Measurements from ENCODE around the gene RRP1. TPM values are rescaled to one million over a fixed set of nuclear protein-coding genes. Genes with fewer than 3 reads are reported as not detected.
A peak's percentile ranks its signal among the peaks of the same experiment; 100 is the strongest.

Gene RRP1
- total and polyA plus RNA-seq, 9 of the 15 experiments (the other 6 are each of a cell fraction or from before 2014, with no cell fraction given) = 0.89 to 105 (median 51.6) TPM

GRCh38 chr21:43793243-43793642 lies 3.9 kb downstream of the RRP1 start:
- BruUV-seq (replicated peaks) = no TSS peak
- peak; percentile 46 for TF ChIP-seq RBFOX2 (IDR thresholded peaks at IDR 0.05; ENCODE audit: low read depth, low read length)
- TF ChIP-seq ATF2 (CRISPR knock-in tag; IDR thresholded peaks at IDR 0.05) = no peak
- no peak overlapping the region for H3K4me2 ChIP-seq (ENCODE audit: insufficient read depth, low read length)
- WGBS (ENCODE audit: insufficient coverage, low coverage, missing lambda C conversion rate) = 97% methylated on average over 16 of the region's 16 CpGs
- H3K4me3 ChIP-seq = no peak overlapping the region
- H3K4me1 ChIP-seq (replicated peaks in 1 of 2; ENCODE audit: control insufficient read depth in 2 of 2, insufficient read depth in 2 of 2, low read length in 2 of 2) = peaks cover 10 to 36% of the 10 kb centered on the region in 2 experiments; a peak in 3 of 5 replicates
- no peak overlapping the region for H2AFZ ChIP-seq (ENCODE audit: low read depth, low read length)
- ChIA-PET CTCF (ENCODE audit: low intra/inter-chr PET ratio) (no interaction called here), POLR2A (interaction anchor here (1.2 to 1.4 kb wide), 3 partner anchors 10 to 107 kb away, joined by 4 to 6 read pairs (median 5); no protein-coding TSS in a partner anchor)
- DNase-seq (ENCODE audit: extremely low read depth in 1 of 4, low spot score in 3 of 4) (no peak), FAIRE-seq (no peak), ATAC-seq (no peak)
- H3K27me3 ChIP-seq (ENCODE audit: control insufficient read depth in 2 of 2, insufficient read depth in 2 of 2, low read length in 2 of 2) = no peaks in the 10 kb centered on the region
- intact Hi-C loops (cut with micrococcal nuclease) (no loop called here), in situ Hi-C loops (cut with MboI) (loop anchor here (25.0 kb wide), 1 partner anchor 344 kb away; the partner anchor contains the start of gene GATD3)
- H3K79me2 ChIP-seq (ENCODE audit: control insufficient read depth, insufficient read depth, low read length) = peaks cover 70% of the 10 kb centered on the region
- H3K9me3 ChIP-seq (replicated peaks; ENCODE audit: control insufficient read depth, insufficient read depth, low read depth, low read length) = no peaks in the 10 kb centered on the region
- H4K20me1 ChIP-seq (replicated peaks; ENCODE audit: control insufficient read depth, insufficient read depth, low read length) = peaks cover 17% of the 10 kb centered on the region; the same call in 1 of the 2 replicates
- peaks cover 12% of the 10 kb centered on the region for H3K9me1 ChIP-seq (ENCODE audit: control insufficient read depth, insufficient read depth, low read length)
- H3K9ac ChIP-seq (ENCODE audit: insufficient read depth in 1 of 2, low read depth in 2 of 2, low read length in 2 of 2) = no peak overlapping the region
- peaks cover 80% of the 10 kb centered on the region for H3K36me3 ChIP-seq (ENCODE audit: control insufficient read depth, insufficient read depth, low read length)
- no peak overlapping the region for H3K27ac ChIP-seq (ENCODE audit: extremely low read depth, low read depth, low read length)

GRCh38 chr21:43794311-43794710 lies 4.9 kb downstream of the RRP1 start:
- H4K20me1 ChIP-seq (replicated peaks; ENCODE audit: control insufficient read depth, insufficient read depth, low read length) = peaks cover 17% of the 10 kb centered on the region; the same call in 1 of the 2 replicates
- H3K79me2 ChIP-seq (ENCODE audit: control insufficient read depth, insufficient read depth, low read length) = peaks cover 70% of the 10 kb centered on the region
- no peak for DNase-seq (ENCODE audit: extremely low read depth in 1 of 4, low spot score in 3 of 4)
- TF ChIP-seq MAX (CRISPR knock-in tag; IDR thresholded peaks at IDR 0.05) (0 out of 2 replicates have a peak, but pooled peaks have one; percentile 2), RBFOX2 (IDR thresholded peaks at IDR 0.05; ENCODE audit: low read depth, low read length) (peak; percentile 69; the same call in 1 of the 2 replicates), CHAMP1 (IDR thresholded peaks at IDR 0.05) (no peak)
- H3K27me3 ChIP-seq (ENCODE audit: control insufficient read depth in 2 of 2, insufficient read depth in 2 of 2, low read length in 2 of 2) = no peaks in the 10 kb centered on the region
- H3K4me2 ChIP-seq (ENCODE audit: insufficient read depth, low read length) = no peak overlapping the region
- intact Hi-C loops (cut with micrococcal nuclease) (no loop called here), in situ Hi-C loops (cut with MboI) (loop anchor here (25.0 kb wide), 1 partner anchor 343 kb away; the partner anchor contains the start of gene GATD3)
- H3K27ac ChIP-seq (ENCODE audit: extremely low read depth, low read depth, low read length) = no peak overlapping the region
- no peak for ATAC-seq
- peaks cover 12% of the 10 kb centered on the region for H3K9me1 ChIP-seq (ENCODE audit: control insufficient read depth, insufficient read depth, low read length)
- no TSS peak for BruUV-seq (replicated peaks)
- H3K4me3 ChIP-seq = no peak overlapping the region
- peak overlapping the region in 1 of 2 experiments; percentile 53; a peak in 1 of 4 replicates for H3K9ac ChIP-seq (ENCODE audit: insufficient read depth in 1 of 2, low read depth in 2 of 2, low read length in 2 of 2)
- no peak overlapping the region for H2AFZ ChIP-seq (ENCODE audit: low read depth, low read length)
- ChIA-PET CTCF (ENCODE audit: low intra/inter-chr PET ratio) (no interaction called here), POLR2A (interaction anchor here (0.7 to 1.4 kb wide), 5 partner anchors 9 to 63 kb away, joined by 3 to 6 read pairs (median 4); no protein-coding TSS in a partner anchor)
- no peaks in the 10 kb centered on the region for H3K9me3 ChIP-seq (replicated peaks; ENCODE audit: control insufficient read depth, insufficient read depth, low read depth, low read length)
- peaks cover 91% of the 10 kb centered on the region for H3K36me3 ChIP-seq (ENCODE audit: control insufficient read depth, insufficient read depth, low read length)
- peaks cover 10 to 26% of the 10 kb centered on the region in 2 experiments; a peak in 3 of 5 replicates for H3K4me1 ChIP-seq (replicated peaks in 1 of 2; ENCODE audit: control insufficient read depth in 2 of 2, insufficient read depth in 2 of 2, low read length in 2 of 2)
- no peak for FAIRE-seq
- 84% methylated on average over 10 of the region's 12 CpGs for WGBS (ENCODE audit: insufficient coverage, low coverage, missing lambda C conversion rate)

All from K562 (cell line).